AG08395 (cell line): ENCODE measurements around the gene GALNT12.

Source experiments
- DNase-seq: peaks from one replicate; pipeline ENCODE4 v3.0.0; 2012; ENCODE audit warnings: mixed read lengths, low spot score

The GALNT12 gene

GRCh38 chr9:98880311-98881015 lies 73.0 kb downstream of the GALNT12 start:
- no peak for DNase-seq

- no peak for DNase-seq
Measured at GRCh38 chr9:98881356-98881755, 73.9 kb downstream of the GALNT12 start.

DNA sequence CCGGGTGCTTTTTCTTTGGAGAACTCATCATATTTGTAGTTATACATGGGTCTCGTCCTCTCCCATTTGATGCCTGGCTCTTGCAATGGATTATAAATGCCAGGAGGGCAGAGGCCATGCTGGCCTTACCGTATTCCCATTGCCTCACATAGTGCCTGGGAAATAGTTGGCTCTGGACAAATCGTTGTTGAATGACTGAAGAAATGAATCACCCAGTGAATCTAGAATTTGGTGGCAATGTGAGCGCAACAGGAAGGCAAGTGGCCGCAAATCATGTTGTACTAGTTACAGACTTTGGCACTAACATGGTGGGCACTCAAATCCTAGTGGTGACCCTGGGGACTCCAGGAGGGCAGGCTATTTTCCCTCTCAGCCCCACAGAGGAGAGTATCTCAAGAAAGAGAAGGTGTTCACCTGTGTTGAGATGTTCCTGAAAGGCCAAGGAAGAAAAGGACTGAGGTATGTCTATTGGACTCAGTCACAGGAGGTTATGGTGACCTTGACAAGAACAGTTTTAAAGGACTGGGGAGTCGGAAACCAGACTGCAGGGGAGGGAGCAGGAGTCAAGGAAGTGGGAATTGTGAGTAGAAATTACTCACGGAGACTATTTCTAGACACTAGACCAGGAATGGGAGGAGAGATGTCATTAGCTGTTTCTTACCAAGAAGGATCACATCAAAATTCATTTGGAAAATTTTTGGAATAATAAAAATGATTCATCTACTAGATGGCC lies 74.5 kb downstream of the GALNT12 start:
- DNase-seq = peak; percentile 57

- no peak for DNase-seq
Measured at GRCh38 chr9:98882569-98882923, 75.1 kb downstream of the GALNT12 start.

DNA sequence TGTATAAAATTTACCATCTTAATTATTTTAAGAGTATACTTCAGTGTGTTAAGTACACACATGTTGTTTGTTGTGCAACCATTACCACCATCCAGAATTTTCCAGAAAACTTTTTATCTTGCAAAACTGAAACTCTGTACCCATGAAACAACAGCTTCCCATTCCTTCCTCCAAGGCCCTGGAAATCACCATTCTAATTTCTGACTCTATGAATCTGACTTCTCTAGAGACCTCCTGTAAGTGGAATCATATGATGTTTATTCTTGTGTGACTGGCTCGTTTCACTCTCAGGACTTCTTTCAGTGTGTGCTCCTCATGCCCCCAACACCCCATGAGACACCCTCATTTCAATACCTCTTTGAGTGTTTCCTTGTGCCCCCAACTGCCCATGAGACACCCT lies 75.8 kb downstream of the GALNT12 start:
- no peak for DNase-seq

- DNase-seq = no peak
Measured at GRCh38 chr9:98884849-98885248, 77.4 kb downstream of the GALNT12 start.

GRCh38 chr9:98885575-98886295 lies 78.3 kb downstream of the GALNT12 start:
- DNase-seq = no peak

- DNase-seq = no peak
Measured at GRCh38 chr9:98886691-98887229, 79.3 kb downstream of the GALNT12 start.

DNA sequence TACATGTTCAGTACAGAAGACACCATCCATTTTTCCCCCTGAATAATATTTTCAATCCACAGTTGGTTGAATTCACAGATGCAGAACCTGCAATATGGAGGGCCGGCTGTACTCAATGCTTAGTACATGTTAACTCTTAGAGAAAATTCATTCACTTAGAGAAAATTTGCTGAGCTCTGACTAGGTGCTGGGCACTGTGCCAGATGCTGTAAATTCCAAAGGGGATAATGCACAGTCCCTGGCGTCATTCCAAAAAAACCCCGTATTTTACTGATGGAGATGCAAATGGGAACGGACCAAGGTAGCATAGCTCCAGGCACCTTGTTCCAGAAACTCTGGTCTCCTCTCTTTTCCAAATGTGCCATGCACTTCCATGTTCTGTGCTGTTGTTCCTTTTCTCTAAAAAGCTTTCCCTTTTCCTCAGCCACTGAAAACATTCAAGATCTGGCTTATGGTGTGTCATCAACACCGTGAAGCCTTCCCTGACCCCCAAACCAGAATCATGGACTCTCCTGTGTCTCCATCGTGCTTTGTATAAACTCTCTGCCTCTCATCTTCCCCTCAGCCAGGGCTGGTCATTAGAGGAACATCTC lies 80.5 kb downstream of the GALNT12 start:
- no peak for DNase-seq

- peak; percentile 68 for DNase-seq
Measured at GRCh38 chr9:98888801-98889421, 81.4 kb downstream of the GALNT12 start.

DNA sequence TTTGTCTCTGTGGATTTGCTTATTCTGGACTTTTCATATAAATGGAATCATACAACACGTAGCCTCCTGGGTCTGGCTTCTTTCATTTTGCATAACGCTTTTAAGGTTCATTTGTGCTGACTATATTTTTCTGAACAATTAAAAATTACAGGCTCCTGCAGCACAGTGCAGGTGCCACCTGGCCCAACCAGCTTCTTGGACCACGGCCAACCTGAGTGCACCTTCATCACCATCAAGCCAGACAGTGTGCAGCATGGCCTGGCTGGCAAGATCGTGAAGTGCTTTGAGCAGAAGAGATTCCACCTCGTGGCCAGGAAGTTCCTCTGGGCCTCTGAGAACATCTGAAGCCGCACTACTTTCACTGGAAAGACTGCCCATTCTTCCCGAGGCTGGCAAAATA lies 82.8 kb downstream of the GALNT12 start:
- no peak for DNase-seq

DNA sequence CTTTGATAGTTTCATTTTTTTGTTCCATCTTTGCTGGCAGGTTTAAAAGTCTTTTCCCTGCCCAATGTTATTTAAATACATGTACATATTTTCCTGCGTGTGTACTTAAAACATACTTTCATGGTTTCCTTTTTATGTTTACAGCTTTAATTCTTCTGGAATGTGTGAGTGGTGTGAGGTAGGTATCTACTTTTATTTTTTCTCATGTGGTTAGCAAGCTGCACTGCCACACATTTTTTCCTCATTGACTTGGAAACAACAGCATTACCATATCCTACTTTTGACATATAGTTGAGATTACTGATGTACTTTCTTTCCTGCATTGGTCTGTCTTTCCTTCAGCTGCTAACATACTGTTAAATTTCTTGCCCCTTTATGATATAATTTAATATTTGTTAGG lies 84.8 kb downstream of the GALNT12 start:
- DNase-seq = no peak

GRCh38 chr9:98892690-98893089 lies 85.2 kb downstream of the GALNT12 start:
- DNase-seq = no peak

DNA sequence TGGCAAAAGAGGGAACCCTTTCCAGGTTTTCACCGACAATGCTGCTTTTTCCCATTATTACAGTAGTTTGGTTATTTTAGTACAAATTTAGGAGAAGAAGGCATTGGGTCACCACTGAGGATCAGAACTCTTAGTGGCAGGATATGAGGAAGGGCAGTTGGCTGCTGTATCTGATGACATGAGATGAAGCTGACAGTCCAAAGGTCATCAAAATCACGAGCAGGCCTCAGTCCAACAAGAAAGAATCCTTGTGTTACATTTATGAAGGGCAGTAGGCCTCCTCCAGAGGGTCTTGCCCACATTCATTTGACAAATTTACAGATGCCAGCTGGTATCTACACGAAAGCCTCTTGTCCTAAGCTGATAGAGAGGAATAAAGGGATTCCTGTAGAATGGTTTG lies 86.7 kb downstream of the GALNT12 start:
- DNase-seq = no peak

DNA sequence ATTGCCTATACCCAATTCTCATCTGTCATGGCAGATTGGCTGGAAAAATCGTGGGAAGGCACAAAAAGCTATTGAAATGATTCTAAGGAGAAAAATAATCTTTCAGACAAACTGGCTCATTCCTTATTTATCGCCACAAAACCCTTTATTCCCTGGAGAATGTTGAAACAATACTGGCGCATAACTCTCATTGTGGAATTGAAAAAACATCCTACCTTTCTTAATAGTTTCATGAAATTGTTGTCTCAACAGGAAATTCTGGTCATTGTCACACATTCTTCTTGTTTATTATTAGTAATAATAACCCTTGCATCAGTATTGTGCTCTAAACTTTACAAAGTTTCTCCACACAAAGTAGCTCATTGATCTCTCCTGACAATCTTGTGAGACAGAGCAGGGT lies 87.3 kb downstream of the GALNT12 start:
- no peak for DNase-seq

DNA sequence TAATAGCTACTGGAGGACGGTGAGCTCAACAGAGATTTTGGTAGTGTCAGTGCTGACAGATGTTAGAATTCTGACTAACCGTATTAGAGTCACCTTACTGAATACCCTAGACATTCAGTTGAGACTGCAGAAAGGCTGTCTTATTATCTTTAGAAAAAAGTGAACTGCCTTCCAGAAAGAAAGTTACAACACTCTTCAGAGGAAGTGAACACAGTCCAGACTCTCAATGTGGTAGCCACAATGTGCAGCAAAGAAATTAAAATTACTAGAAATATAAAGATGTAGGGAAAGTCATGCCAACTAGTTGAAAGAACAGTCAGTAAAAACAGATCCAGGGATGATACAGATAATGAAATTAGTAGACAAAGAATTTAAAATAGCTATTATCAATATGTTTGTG lies 89.2 kb downstream of the GALNT12 start:
- DNase-seq = no peak

- no peak for DNase-seq
Measured at GRCh38 chr9:98897745-98898144, 90.3 kb downstream of the GALNT12 start.

DNA sequence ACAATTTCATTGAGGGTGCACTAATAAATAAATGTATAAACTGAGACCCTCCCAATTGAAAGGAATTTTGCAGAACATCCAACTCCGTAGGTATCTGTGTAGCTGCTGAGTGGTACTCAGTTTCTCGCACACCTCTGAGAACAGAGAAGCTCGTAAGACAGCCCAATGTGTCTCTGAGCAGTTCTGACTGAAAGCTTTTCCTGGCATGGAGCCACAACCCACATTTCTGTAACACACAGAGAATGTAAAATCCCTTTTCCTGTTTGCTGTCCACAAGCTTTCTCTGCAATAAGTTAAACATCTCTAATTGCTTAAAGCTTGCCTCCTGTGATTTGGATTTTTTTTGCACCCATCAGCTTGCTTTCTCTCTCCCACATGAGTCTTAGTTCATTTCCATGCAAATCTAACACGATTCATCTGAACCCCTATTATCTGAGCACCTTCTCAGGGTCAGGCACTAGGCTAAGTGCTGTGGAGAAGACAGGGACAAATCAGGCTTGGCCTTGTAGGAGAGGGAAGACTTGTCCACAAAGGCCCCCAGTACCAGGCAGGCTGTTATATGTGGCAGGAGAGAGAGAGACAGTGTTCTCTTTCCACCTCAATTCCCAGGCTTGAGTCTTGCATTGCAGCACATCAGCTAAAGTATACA lies 92.1 kb downstream of the GALNT12 start:
- DNase-seq = peak; percentile 77
